ENCODE measurements around the gene LRFN3.

LRFN3 gene

GRCh38 chr19:35991731-35992450, 55.7 kb downstream of the LRFN3 start:
- no peak for DNase-seq (ENCODE audit: low read depth)
- no peak overlapping the region for H3K4me3 ChIP-seq (ENCODE audit: low read depth, low read length)
- in situ Hi-C loops (cut with HindIII; ENCODE audit: low sequenced_read_pairs), result no loop called here
- no peak for TF ChIP-seq CTCF (IDR thresholded peaks at IDR 0.05; ENCODE audit: low read depth, low read length, missing control alignments)

GRCh38 chr19:35992907-35993765, 57.0 kb downstream of the LRFN3 start:
- H3K4me3 ChIP-seq (ENCODE audit: low read depth, low read length), result no peak overlapping the region
- in situ Hi-C loops (cut with HindIII; ENCODE audit: low sequenced_read_pairs), result no loop called here
- no peak for TF ChIP-seq CTCF (IDR thresholded peaks at IDR 0.05; ENCODE audit: low read depth, low read length, missing control alignments)
- DNase-seq (ENCODE audit: low read depth), result no peak

- no peak for DNase-seq (ENCODE audit: low read depth)
- in situ Hi-C loops (cut with HindIII; ENCODE audit: low sequenced_read_pairs), result no loop called here
- no peak for TF ChIP-seq CTCF (IDR thresholded peaks at IDR 0.05; ENCODE audit: low read depth, low read length, missing control alignments)
- H3K4me3 ChIP-seq (ENCODE audit: low read depth, low read length), result peak overlapping the region; percentile 68
Observed at GRCh38 chr19:35993923-35994598, 57.9 kb downstream of the LRFN3 start.

All from astrocyte of the cerebellum (primary cell).